Esophagus muscularis mucosa (tissue), 3 donors: ENCODE results near the gene DIO3.

Experiments
- POLR2A ChIP-seq: fragments of 450-650 bp; IDR thresholded peaks from one replicate; pipeline ENCODE4 v1.6.1; 2017; ENCODE audit warnings: antibody characterized with exemption, moderate library complexity, mild to moderate bottlenecking, low read depth
- TF ChIP-seq, protein P1 (sequence below), 3 experiments: fragments of 200-600 bp in 2 of 3; fragments of 450-650 bp in 1 of 3; sonication (generic) in 2 of 3; IDR thresholded peaks; one replicate each; pipeline ENCODE4 v1.5.1; 2017 to 2019; ENCODE audit warnings: antibody characterized with exemption in 3 of 3, mild to moderate bottlenecking in 2 of 3, moderate library complexity in 1 of 3

DNA sequence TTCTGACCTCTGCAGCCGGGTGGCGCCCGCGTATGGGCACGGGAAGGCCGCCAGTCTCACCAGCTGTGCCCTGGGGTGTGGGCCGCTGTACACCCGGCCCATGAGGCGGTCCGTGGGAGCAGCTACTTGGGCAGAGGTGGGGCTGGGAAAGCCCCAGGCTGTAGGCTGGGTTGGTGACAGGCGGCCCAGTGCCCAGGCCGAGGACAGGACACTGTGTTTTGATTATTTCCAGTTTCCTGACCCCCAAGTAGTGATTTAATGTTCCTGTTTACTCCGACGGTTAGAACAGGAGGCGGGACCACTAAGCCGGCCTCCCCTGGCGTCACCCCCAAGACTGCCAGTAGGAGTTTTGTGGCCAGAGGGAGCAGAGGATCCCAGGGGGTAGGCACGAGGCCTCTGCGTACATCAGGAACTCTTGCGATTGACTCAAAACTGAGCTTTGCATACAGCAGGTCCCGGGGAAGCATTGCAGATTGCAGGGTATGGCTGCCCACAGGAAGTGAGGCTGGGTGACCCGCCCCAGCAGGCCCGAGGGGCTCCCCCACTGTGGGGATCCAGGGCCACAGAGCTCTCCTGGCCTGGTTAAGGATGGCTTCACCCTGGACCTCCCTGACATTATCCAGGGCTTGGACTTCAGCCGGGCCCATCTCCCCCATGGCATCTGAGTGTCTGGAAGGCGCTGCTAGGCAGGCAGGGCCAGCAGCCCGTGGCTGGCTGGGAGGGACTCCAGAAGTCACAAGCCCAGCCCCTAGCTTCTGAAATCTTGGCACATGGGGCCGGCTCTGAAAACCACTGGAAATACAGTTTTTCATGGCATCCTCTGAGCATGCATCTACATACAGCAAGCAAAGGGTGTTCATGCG lies 42.5 kb upstream of the DIO3 start:
- TF ChIP-seq, protein P1, sequence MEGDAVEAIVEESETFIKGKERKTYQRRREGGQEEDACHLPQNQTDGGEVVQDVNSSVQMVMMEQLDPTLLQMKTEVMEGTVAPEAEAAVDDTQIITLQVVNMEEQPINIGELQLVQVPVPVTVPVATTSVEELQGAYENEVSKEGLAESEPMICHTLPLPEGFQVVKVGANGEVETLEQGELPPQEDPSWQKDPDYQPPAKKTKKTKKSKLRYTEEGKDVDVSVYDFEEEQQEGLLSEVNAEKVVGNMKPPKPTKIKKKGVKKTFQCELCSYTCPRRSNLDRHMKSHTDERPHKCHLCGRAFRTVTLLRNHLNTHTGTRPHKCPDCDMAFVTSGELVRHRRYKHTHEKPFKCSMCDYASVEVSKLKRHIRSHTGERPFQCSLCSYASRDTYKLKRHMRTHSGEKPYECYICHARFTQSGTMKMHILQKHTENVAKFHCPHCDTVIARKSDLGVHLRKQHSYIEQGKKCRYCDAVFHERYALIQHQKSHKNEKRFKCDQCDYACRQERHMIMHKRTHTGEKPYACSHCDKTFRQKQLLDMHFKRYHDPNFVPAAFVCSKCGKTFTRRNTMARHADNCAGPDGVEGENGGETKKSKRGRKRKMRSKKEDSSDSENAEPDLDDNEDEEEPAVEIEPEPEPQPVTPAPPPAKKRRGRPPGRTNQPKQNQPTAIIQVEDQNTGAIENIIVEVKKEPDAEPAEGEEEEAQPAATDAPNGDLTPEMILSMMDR (IDR thresholded peaks at IDR 0.05): no peak
- no peak for TF ChIP-seq POLR2A
